IMR-90 (cell line): ENCODE data around the gene NDST3. TPM values are rescaled to one million over a fixed set of nuclear protein-coding genes. Genes with fewer than 3 reads are reported as not detected.
A peak's percentile ranks its signal among the peaks of the same experiment; 100 is the strongest.

Experiments used
- ATAC-seq: fragments of 200-7000 bp; cut with Tn5 transposase; 2 replicates; pipeline ENCODE4 v1.9.1; 2020; ENCODE audit warnings: low read depth, mild to moderate bottlenecking, moderate library complexity
- BruUV-seq: library from RNA; stranded (reverse); fragments of 400-500 nt; replicated peaks from 2 replicates; lab custom pipeline; 2021; lab: Mats Ljungman, UMichigan
- CTCF ChIA-PET: fragments of 300-600 bp; formaldehyde crosslinking; extraction: SDS; loops from one replicate; lab custom pipeline; 2021; ENCODE audit warnings: antibody characterized with exemption; lab: Yijun Ruan, JAX
- POLR2A ChIA-PET: fragments of 300-600 bp; sonication (Branson Sonifier 250); formaldehyde crosslinking; loops from one replicate; lab custom pipeline; 2022; ENCODE audit warnings: antibody characterized with exemption; ENCODE audit not compliant: unreplicated experiment; lab: Charles Lee
- DNase-seq: peaks from one replicate; pipeline ENCODE4 v3.0.0; 2013
- H2AFZ ChIP-seq: replicated peaks from 2 replicates; pipeline ENCODE3; 2013; ENCODE audit warnings: low read length, mild to moderate bottlenecking; ENCODE audit not compliant: poor library complexity
- H2AK5ac ChIP-seq: 2 replicates; pipeline ENCODE4 v1.6.1; 2013; ENCODE audit warnings: low read depth, low read length, inconsistent platforms
- H2AK9ac ChIP-seq: replicated peaks from 2 replicates; pipeline ENCODE3; 2013; ENCODE audit warnings: mild to moderate bottlenecking, low read depth, low read length, moderate library complexity; ENCODE audit not compliant: poor library complexity
- H2BK120ac ChIP-seq: 2 replicates; pipeline ENCODE4 v1.6.1; 2013; ENCODE audit warnings: low read depth, low read length, inconsistent platforms
- H2BK15ac ChIP-seq: 3 replicates; pipeline ENCODE4 v1.6.1; 2013; ENCODE audit warnings: low read depth, low read length, inconsistent platforms
- H2BK20ac ChIP-seq: 2 replicates; pipeline ENCODE4 v1.6.1; 2013; ENCODE audit warnings: low read depth, mild to moderate bottlenecking, inconsistent platforms, low read length, moderate library complexity
- H2BK5ac ChIP-seq: 2 replicates; pipeline ENCODE4 v1.6.1; 2013; ENCODE audit warnings: mild to moderate bottlenecking, low read depth, low read length, inconsistent platforms; ENCODE audit not compliant: poor library complexity, severe bottlenecking
- H3K14ac ChIP-seq: replicated peaks from 2 replicates; pipeline ENCODE4 v1.6.1; 2013; ENCODE audit warnings: low read depth, low read length, inconsistent platforms
- H3K18ac ChIP-seq: 2 replicates; pipeline ENCODE4 v1.6.1; 2013; ENCODE audit warnings: low read depth, low read length, control low read depth
- H3K23ac ChIP-seq: 2 replicates; pipeline ENCODE4 v1.6.1; 2013; ENCODE audit warnings: low read depth, low read length, inconsistent platforms
- H3K27ac ChIP-seq: 2 replicates; pipeline ENCODE4 v1.5.1; 2013; ENCODE audit warnings: mild to moderate bottlenecking, control low read depth, low read length; ENCODE audit not compliant: insufficient read depth
- H3K27me3 ChIP-seq: 2 replicates; pipeline ENCODE4 v1.6.1; 2013; ENCODE audit warnings: low read length; ENCODE audit not compliant: control insufficient read depth, insufficient read depth
- H3K36me3 ChIP-seq: 2 replicates; pipeline ENCODE4 v1.6.1; 2013; ENCODE audit warnings: low read length, mixed read lengths; ENCODE audit not compliant: control insufficient read depth, insufficient read depth
- H3K4ac ChIP-seq: 2 replicates; pipeline ENCODE4 v1.6.1; 2013; ENCODE audit warnings: low read depth, low read length, inconsistent platforms
- H3K4me1 ChIP-seq: 2 replicates; pipeline ENCODE4 v1.6.1; 2013; ENCODE audit warnings: low read length, mixed read lengths; ENCODE audit not compliant: control insufficient read depth, insufficient read depth
- H3K4me2 ChIP-seq: 2 replicates; pipeline ENCODE4 v1.6.1; 2013; ENCODE audit warnings: low read depth, mild to moderate bottlenecking, control low read depth, low read length, moderate library complexity
- H3K4me3 ChIP-seq: 2 replicates; pipeline ENCODE4 v1.5.1; 2013; ENCODE audit warnings: low read depth, mild to moderate bottlenecking, control low read depth, low read length, moderate library complexity; ENCODE audit not compliant: insufficient read depth
- H3K56ac ChIP-seq: 2 replicates; pipeline ENCODE4 v1.6.1; 2013; ENCODE audit warnings: low read length, inconsistent platforms; ENCODE audit not compliant: insufficient read depth; ENCODE audit errors: extremely low read depth
- H3K79me1 ChIP-seq, 2 experiments: 2 replicates each; pipeline ENCODE4 v1.6.1; 2013; ENCODE audit warnings: low read length in 2 of 2, inconsistent platforms in 1 of 2, low read depth in 1 of 2
- H3K9ac ChIP-seq: 2 replicates; pipeline ENCODE4 v1.6.1; 2013; ENCODE audit warnings: low read depth, low read length, control low read depth
- H3K9me1 ChIP-seq: 2 replicates; pipeline ENCODE4 v1.6.1; 2013; ENCODE audit warnings: low read length, inconsistent platforms; ENCODE audit not compliant: insufficient read depth
- H3K9me3 ChIP-seq: 2 replicates; pipeline ENCODE4 v1.6.1; 2013; ENCODE audit warnings: low read length; ENCODE audit not compliant: control insufficient read depth, insufficient read depth
- H4K20me1 ChIP-seq: 2 replicates; pipeline ENCODE4 v1.6.1; 2013; ENCODE audit warnings: low read length, inconsistent platforms; ENCODE audit not compliant: insufficient read depth
- H4K5ac ChIP-seq: 2 replicates; pipeline ENCODE4 v1.6.1; 2013; ENCODE audit warnings: mild to moderate bottlenecking, low read depth, low read length, control low read depth
- H4K8ac ChIP-seq, 2 experiments: 2 replicates each; pipeline ENCODE4 v1.6.1; 2013; ENCODE audit warnings: low read depth in 2 of 2, low read length in 2 of 2, control low read depth in 1 of 2, inconsistent platforms in 1 of 2
- H4K91ac ChIP-seq: 2 replicates; pipeline ENCODE4 v1.6.1; 2013; ENCODE audit warnings: low read depth, low read length, inconsistent platforms; ENCODE audit not compliant: insufficient read depth
- BHLHE40 ChIP-seq: fragments of 150-350 bp; IDR thresholded peaks from 2 replicates; pipeline ENCODE4 v1.6.1; 2016; ENCODE audit warnings: mild to moderate bottlenecking, low read depth, low read length
- MAZ ChIP-seq: IDR thresholded peaks from 2 replicates; pipeline ENCODE4 v1.6.1; 2012; ENCODE audit warnings: low read depth, mild to moderate bottlenecking, low read length, improper control_type of control experiment, moderate library complexity, borderline replicate concordance
- RAD21 ChIP-seq: IDR thresholded peaks from 2 replicates; pipeline ENCODE4 v1.6.1; 2012; ENCODE audit warnings: low read length, improper control_type of control experiment
- RFX5 ChIP-seq: IDR thresholded peaks from 2 replicates; pipeline ENCODE4 v1.8.0; 2012; ENCODE audit warnings: low read depth, mild to moderate bottlenecking, low read length, moderate library complexity
- WGBS, 2 experiments: methylation state at CpG; one replicate each; pipeline versions ENCODE4 v1.1.5 to v1.1.7; 2013; ENCODE audit warnings: missing lambda C conversion rate in 2 of 2; ENCODE audit not compliant: insufficient read length in 1 of 2; ENCODE audit errors: extremely low coverage in 2 of 2; 5-methylcytosine and 5-hydroxymethylcytosine counted together
- dilution Hi-C: fragments of 300-500 bp; cut with HindIII; formaldehyde crosslinking; loops from one replicate; pipeline ENCODE4 v1.14.3; 2018; ENCODE audit warnings: low sequenced_read_pairs; ENCODE audit not compliant: unreplicated experiment
- in situ Hi-C: fragments of 300-500 bp; cut with MboI; formaldehyde crosslinking; loops from 3 replicates; pipeline ENCODE4 v1.14.3; 2019; ENCODE audit warnings: low sequenced_read_pairs, inconsistent platforms, mixed read lengths
- intact Hi-C: fragments of 100-400 bp; cut with micrococcal nuclease; formaldehyde crosslinking; loops from 2 replicates; pipeline ENCODE4 v1.10.0; 2022
- polyA plus RNA-seq, 3 experiments: library from polyadenylated mRNA; depleted of rRNA; stranded (reverse); fragments of >200 nt; gene quantifications; 2 replicates each; pipeline ENCODE4 v1.2.3, GENCODE V29; 2012; ENCODE audit warnings: low replicate concordance in 1 of 3
- total RNA-seq: library from RNA; depleted of rRNA; stranded (reverse); fragments of >200 nt; gene quantifications from 2 replicates; pipeline ENCODE4 v1.2.3, GENCODE V29; 2012
- TF ChIP-seq, protein P1 (sequence below): fragments of 150-350 bp; IDR thresholded peaks from 2 replicates; pipeline ENCODE4 v1.6.1; 2017; ENCODE audit warnings: mild to moderate bottlenecking, antibody characterized with exemption, low read length, low read depth

NDST3 gene
- total and polyA plus RNA-seq, 2 of the 4 experiments (the other 2 are of a cell fraction), result 0.10 to 0.18 TPM

DNA sequence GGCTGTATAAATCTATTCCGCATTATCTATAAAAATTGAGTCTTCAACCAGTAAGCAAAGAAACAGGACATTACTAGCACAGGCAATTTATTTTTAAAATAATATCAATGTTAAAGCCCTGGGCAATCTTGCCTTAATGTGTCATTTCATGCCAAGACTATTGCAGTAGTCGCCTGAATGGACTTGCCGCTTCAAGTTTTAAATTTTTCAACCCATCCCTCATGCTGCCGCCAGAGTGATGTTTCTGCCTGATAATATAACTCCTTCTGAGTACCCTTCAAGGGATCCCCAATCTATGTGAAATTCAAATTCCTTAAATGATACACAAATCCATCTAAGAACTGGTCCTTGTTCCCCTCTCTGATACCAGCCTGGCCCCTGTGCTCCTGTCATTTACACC lies 251.6 kb downstream of the NDST3 start:
- H2BK120ac ChIP-seq, result 0 out of 2 replicates have a peak overlapping the region, but pooled peaks have one; percentile 49
- no peak overlapping the region; the same call in 2 of the 3 replicates for H2BK15ac ChIP-seq
- H3K9me3 ChIP-seq, result no peaks in the 10 kb centered on the region
- intact Hi-C loops (no loop called here), dilution Hi-C loops (no loop called here), in situ Hi-C loops (loop anchor here (25.0 kb wide), 1 partner anchor 226 kb away; no protein-coding TSS in a partner anchor)
- no peaks in the 10 kb centered on the region for H3K27me3 ChIP-seq
- WGBS, 2 experiments, result 100% methylated on average over 2 of the region's 4 CpGs; no CpG with 5 or more reads in 1 of the 2 experiments
- H4K8ac ChIP-seq, result 0 out of 4 replicates have a peak overlapping the region, but pooled peaks of 1 of the 2 experiments have one; percentile 19
- no peak overlapping the region for H3K4me2 ChIP-seq
- H3K4me1 ChIP-seq, result peaks cover 20% of the 10 kb centered on the region
- no peak overlapping the region for H2AFZ ChIP-seq
- ChIA-PET POLR2A (no interaction called here), CTCF (no interaction called here)
- H3K9ac ChIP-seq, result no peak overlapping the region
- BruUV-seq, result no TSS peak
- no peak for TF ChIP-seq RFX5
- TF ChIP-seq, protein P1, sequence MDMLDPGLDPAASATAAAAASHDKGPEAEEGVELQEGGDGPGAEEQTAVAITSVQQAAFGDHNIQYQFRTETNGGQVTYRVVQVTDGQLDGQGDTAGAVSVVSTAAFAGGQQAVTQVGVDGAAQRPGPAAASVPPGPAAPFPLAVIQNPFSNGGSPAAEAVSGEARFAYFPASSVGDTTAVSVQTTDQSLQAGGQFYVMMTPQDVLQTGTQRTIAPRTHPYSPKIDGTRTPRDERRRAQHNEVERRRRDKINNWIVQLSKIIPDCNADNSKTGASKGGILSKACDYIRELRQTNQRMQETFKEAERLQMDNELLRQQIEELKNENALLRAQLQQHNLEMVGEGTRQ, result no peak
- no peak for TF ChIP-seq RAD21
- no peak for TF ChIP-seq BHLHE40
- no peak for TF ChIP-seq MAZ
- no peak overlapping the region; the same call in 1 of the 2 replicates for H3K14ac ChIP-seq
- peaks cover 2% of the 10 kb centered on the region; the same call in 1 of the 2 replicates for H3K36me3 ChIP-seq
- H3K9me1 ChIP-seq, result peaks cover 4% of the 10 kb centered on the region
- H2AK5ac ChIP-seq, result no peak overlapping the region
- H3K27ac ChIP-seq, result no peak overlapping the region
- no peak overlapping the region for H3K56ac ChIP-seq
- peaks cover 4% of the 10 kb centered on the region; the same call in 1 of the 2 replicates for H4K20me1 ChIP-seq
- H2AK9ac ChIP-seq, result no peak overlapping the region
- DNase-seq (no peak), ATAC-seq (no peak)
- peak overlapping the region; percentile 78; the same call in 1 of the 2 replicates for H4K5ac ChIP-seq
- H3K4me3 ChIP-seq, result no peak overlapping the region
- H3K18ac ChIP-seq, result peak overlapping the region; percentile 13
- H2BK20ac ChIP-seq, result peak overlapping the region; percentile 51; the same call in 1 of the 2 replicates
- no peak overlapping the region for H3K23ac ChIP-seq
- H3K4ac ChIP-seq, result peak overlapping the region; percentile 59; the same call in 1 of the 2 replicates
- H4K91ac ChIP-seq, result peak overlapping the region; percentile 19; the same call in 1 of the 2 replicates
- peaks cover 2 to 11% of the 10 kb centered on the region in 2 experiments; a peak in 2 of 4 replicates for H3K79me1 ChIP-seq
- peak overlapping the region; percentile 59 for H2BK5ac ChIP-seq
